IMR-90 (cell line): ENCODE measurements around the gene SLC22A7. TPM values are rescaled to one million over a fixed set of nuclear protein-coding genes. Genes with fewer than 3 reads are reported as not detected.

ENCODE experiments used
- ATAC-seq: fragments of 200-7000 bp; cut with Tn5 transposase; 2 replicates; pipeline ENCODE4 v1.9.1; 2020; ENCODE audit warnings: low read depth, mild to moderate bottlenecking, moderate library complexity
- BruUV-seq: library from RNA; stranded (reverse); fragments of 400-500 nt; replicated peaks from 2 replicates; lab custom pipeline; 2021; lab: Mats Ljungman, UMichigan
- CTCF ChIA-PET: fragments of 300-600 bp; formaldehyde crosslinking; extraction: SDS; loops from one replicate; lab custom pipeline; 2021; ENCODE audit warnings: antibody characterized with exemption; lab: Yijun Ruan, JAX
- POLR2A ChIA-PET: fragments of 300-600 bp; sonication (Branson Sonifier 250); formaldehyde crosslinking; loops from one replicate; lab custom pipeline; 2022; ENCODE audit warnings: antibody characterized with exemption; ENCODE audit not compliant: unreplicated experiment; lab: Charles Lee
- DNase-seq: peaks from one replicate; pipeline ENCODE4 v3.0.0; 2013
- H2AFZ ChIP-seq: replicated peaks from 2 replicates; pipeline ENCODE3; 2013; ENCODE audit warnings: low read length, mild to moderate bottlenecking; ENCODE audit not compliant: poor library complexity
- H2AK5ac ChIP-seq: 2 replicates; pipeline ENCODE4 v1.6.1; 2013; ENCODE audit warnings: low read depth, low read length, inconsistent platforms
- H2AK9ac ChIP-seq: replicated peaks from 2 replicates; pipeline ENCODE3; 2013; ENCODE audit warnings: mild to moderate bottlenecking, low read depth, low read length, moderate library complexity; ENCODE audit not compliant: poor library complexity
- H2BK120ac ChIP-seq: 2 replicates; pipeline ENCODE4 v1.6.1; 2013; ENCODE audit warnings: low read depth, low read length, inconsistent platforms
- H2BK15ac ChIP-seq: 3 replicates; pipeline ENCODE4 v1.6.1; 2013; ENCODE audit warnings: low read depth, low read length, inconsistent platforms
- H2BK20ac ChIP-seq: 2 replicates; pipeline ENCODE4 v1.6.1; 2013; ENCODE audit warnings: low read depth, mild to moderate bottlenecking, inconsistent platforms, low read length, moderate library complexity
- H2BK5ac ChIP-seq: 2 replicates; pipeline ENCODE4 v1.6.1; 2013; ENCODE audit warnings: mild to moderate bottlenecking, low read depth, low read length, inconsistent platforms; ENCODE audit not compliant: poor library complexity, severe bottlenecking
- H3K14ac ChIP-seq: replicated peaks from 2 replicates; pipeline ENCODE4 v1.6.1; 2013; ENCODE audit warnings: low read depth, low read length, inconsistent platforms
- H3K18ac ChIP-seq: 2 replicates; pipeline ENCODE4 v1.6.1; 2013; ENCODE audit warnings: low read depth, low read length, control low read depth
- H3K23ac ChIP-seq: 2 replicates; pipeline ENCODE4 v1.6.1; 2013; ENCODE audit warnings: low read depth, low read length, inconsistent platforms
- H3K27ac ChIP-seq: 2 replicates; pipeline ENCODE4 v1.5.1; 2013; ENCODE audit warnings: mild to moderate bottlenecking, control low read depth, low read length; ENCODE audit not compliant: insufficient read depth
- H3K27me3 ChIP-seq: 2 replicates; pipeline ENCODE4 v1.6.1; 2013; ENCODE audit warnings: low read length; ENCODE audit not compliant: control insufficient read depth, insufficient read depth
- H3K36me3 ChIP-seq: 2 replicates; pipeline ENCODE4 v1.6.1; 2013; ENCODE audit warnings: low read length, mixed read lengths; ENCODE audit not compliant: control insufficient read depth, insufficient read depth
- H3K4ac ChIP-seq: 2 replicates; pipeline ENCODE4 v1.6.1; 2013; ENCODE audit warnings: low read depth, low read length, inconsistent platforms
- H3K4me1 ChIP-seq: 2 replicates; pipeline ENCODE4 v1.6.1; 2013; ENCODE audit warnings: low read length, mixed read lengths; ENCODE audit not compliant: control insufficient read depth, insufficient read depth
- H3K4me2 ChIP-seq: 2 replicates; pipeline ENCODE4 v1.6.1; 2013; ENCODE audit warnings: low read depth, mild to moderate bottlenecking, control low read depth, low read length, moderate library complexity
- H3K4me3 ChIP-seq: 2 replicates; pipeline ENCODE4 v1.5.1; 2013; ENCODE audit warnings: low read depth, mild to moderate bottlenecking, control low read depth, low read length, moderate library complexity; ENCODE audit not compliant: insufficient read depth
- H3K56ac ChIP-seq: 2 replicates; pipeline ENCODE4 v1.6.1; 2013; ENCODE audit warnings: low read length, inconsistent platforms; ENCODE audit not compliant: insufficient read depth; ENCODE audit errors: extremely low read depth
- H3K79me1 ChIP-seq, 2 experiments: 2 replicates each; pipeline ENCODE4 v1.6.1; 2013; ENCODE audit warnings: low read length in 2 of 2, inconsistent platforms in 1 of 2, low read depth in 1 of 2
- H3K9ac ChIP-seq: 2 replicates; pipeline ENCODE4 v1.6.1; 2013; ENCODE audit warnings: low read depth, low read length, control low read depth
- H3K9me1 ChIP-seq: 2 replicates; pipeline ENCODE4 v1.6.1; 2013; ENCODE audit warnings: low read length, inconsistent platforms; ENCODE audit not compliant: insufficient read depth
- H3K9me3 ChIP-seq: 2 replicates; pipeline ENCODE4 v1.6.1; 2013; ENCODE audit warnings: low read length; ENCODE audit not compliant: control insufficient read depth, insufficient read depth
- H4K20me1 ChIP-seq: 2 replicates; pipeline ENCODE4 v1.6.1; 2013; ENCODE audit warnings: low read length, inconsistent platforms; ENCODE audit not compliant: insufficient read depth
- H4K5ac ChIP-seq: 2 replicates; pipeline ENCODE4 v1.6.1; 2013; ENCODE audit warnings: mild to moderate bottlenecking, low read depth, low read length, control low read depth
- H4K8ac ChIP-seq, 2 experiments: 2 replicates each; pipeline ENCODE4 v1.6.1; 2013; ENCODE audit warnings: low read depth in 2 of 2, low read length in 2 of 2, control low read depth in 1 of 2, inconsistent platforms in 1 of 2
- H4K91ac ChIP-seq: 2 replicates; pipeline ENCODE4 v1.6.1; 2013; ENCODE audit warnings: low read depth, low read length, inconsistent platforms; ENCODE audit not compliant: insufficient read depth
- BHLHE40 ChIP-seq: fragments of 150-350 bp; IDR thresholded peaks from 2 replicates; pipeline ENCODE4 v1.6.1; 2016; ENCODE audit warnings: mild to moderate bottlenecking, low read depth, low read length
- CEBPB ChIP-seq: IDR thresholded peaks from 2 replicates; pipeline ENCODE4 v1.6.1; 2012; ENCODE audit warnings: low read depth, low read length, improper control_type of control experiment
- CHD1 ChIP-seq: IDR thresholded peaks from 2 replicates; pipeline ENCODE4 v1.6.1; 2012; ENCODE audit warnings: low read depth, low read length, improper control_type of control experiment
- CTCF ChIP-seq: conservative IDR thresholded peaks from 2 replicates; pipeline ENCODE4 v1.5.1; 2012; ENCODE audit warnings: mild to moderate bottlenecking, low read depth, low read length, improper control_type of control experiment
- ELK1 ChIP-seq: fragments of 150-350 bp; IDR thresholded peaks from 2 replicates; pipeline ENCODE4 v1.6.1; 2016; ENCODE audit warnings: low read depth, mild to moderate bottlenecking, low read length, moderate library complexity, borderline replicate concordance
- FOS ChIP-seq: fragments of 150-350 bp; IDR thresholded peaks from 2 replicates; pipeline ENCODE4 v1.6.1; 2016; ENCODE audit warnings: low read depth, low read length
- MAZ ChIP-seq: IDR thresholded peaks from 2 replicates; pipeline ENCODE4 v1.6.1; 2012; ENCODE audit warnings: low read depth, mild to moderate bottlenecking, low read length, improper control_type of control experiment, moderate library complexity, borderline replicate concordance
- MXI1 ChIP-seq: IDR thresholded peaks from 2 replicates; pipeline ENCODE4 v1.6.1; 2012; ENCODE audit warnings: low read depth, mild to moderate bottlenecking, low read length, moderate library complexity, borderline replicate concordance
- NFE2L2 ChIP-seq: fragments of 150-350 bp; IDR thresholded peaks from 2 replicates; pipeline ENCODE4 v1.6.1; 2016; ENCODE audit warnings: low read depth, mild to moderate bottlenecking, low read length
- RAD21 ChIP-seq: IDR thresholded peaks from 2 replicates; pipeline ENCODE4 v1.6.1; 2012; ENCODE audit warnings: low read length, improper control_type of control experiment
- RCOR1 ChIP-seq: IDR thresholded peaks from 2 replicates; pipeline ENCODE4 v1.6.1; 2012; ENCODE audit warnings: mild to moderate bottlenecking, low read length, improper control_type of control experiment; ENCODE audit not compliant: insufficient replicate concordance
- RFX5 ChIP-seq: IDR thresholded peaks from 2 replicates; pipeline ENCODE4 v1.8.0; 2012; ENCODE audit warnings: low read depth, mild to moderate bottlenecking, low read length, moderate library complexity
- SMC3 ChIP-seq: fragments of 150-350 bp; IDR thresholded peaks from 2 replicates; pipeline ENCODE4 v1.6.1; 2016; ENCODE audit warnings: low read depth, mild to moderate bottlenecking, antibody characterized with exemption, low read length, moderate library complexity
- USF2 ChIP-seq: fragments of 150-350 bp; IDR thresholded peaks from 2 replicates; pipeline ENCODE4 v1.6.1; 2017; ENCODE audit warnings: mild to moderate bottlenecking, antibody characterized with exemption, low read length, low read depth
- WGBS, 2 experiments: methylation state at CpG; one replicate each; pipeline versions ENCODE4 v1.1.5 to v1.1.7; 2013; ENCODE audit warnings: missing lambda C conversion rate in 2 of 2; ENCODE audit not compliant: insufficient read length in 1 of 2; ENCODE audit errors: extremely low coverage in 2 of 2; 5-methylcytosine and 5-hydroxymethylcytosine counted together
- dilution Hi-C: fragments of 300-500 bp; cut with HindIII; formaldehyde crosslinking; loops from one replicate; pipeline ENCODE4 v1.14.3; 2018; ENCODE audit warnings: low sequenced_read_pairs; ENCODE audit not compliant: unreplicated experiment
- in situ Hi-C: fragments of 300-500 bp; cut with MboI; formaldehyde crosslinking; loops from 3 replicates; pipeline ENCODE4 v1.14.3; 2019; ENCODE audit warnings: low sequenced_read_pairs, inconsistent platforms, mixed read lengths
- intact Hi-C: fragments of 100-400 bp; cut with micrococcal nuclease; formaldehyde crosslinking; loops from 2 replicates; pipeline ENCODE4 v1.10.0; 2022
- polyA plus RNA-seq, 3 experiments: library from polyadenylated mRNA; depleted of rRNA; stranded (reverse); fragments of >200 nt; gene quantifications; 2 replicates each; pipeline ENCODE4 v1.2.3, GENCODE V29; 2012; ENCODE audit warnings: low replicate concordance in 1 of 3
- total RNA-seq: library from RNA; depleted of rRNA; stranded (reverse); fragments of >200 nt; gene quantifications from 2 replicates; pipeline ENCODE4 v1.2.3, GENCODE V29; 2012

SLC22A7 gene
- total and polyA plus RNA-seq, 2 of the 4 experiments (the other 2 are of a cell fraction) = not detected

- WGBS, 2 experiments = no CpG with 5 or more reads among the region's 15 CpGs
- DNase-seq = peak; percentile 41
- POLR2A ChIA-PET = no interaction called here
Observed at GRCh38 chr6:43254138-43254817, 43.8 kb upstream of the SLC22A7 start.

More at GRCh38 chr6:43254138-43254817, 43.8 kb upstream of the SLC22A7 start:
- TF ChIP-seq MXI1 = no peak
- TF ChIP-seq CHD1 = no peak
- TF ChIP-seq CTCF = no peak
- TF ChIP-seq NFE2L2 = no peak
- TF ChIP-seq ELK1 = no peak
- no peak for TF ChIP-seq RCOR1
- TF ChIP-seq CEBPB = no peak
- TF ChIP-seq RAD21 = no peak
- no peak for TF ChIP-seq FOS
- no peak for TF ChIP-seq SMC3
- TF ChIP-seq BHLHE40 = no peak
- TF ChIP-seq RFX5 = no peak
- TF ChIP-seq USF2 = no peak
- TF ChIP-seq MAZ = no peak
- no TSS peak for BruUV-seq
- H3K4ac ChIP-seq = no peak overlapping the region
- no peak overlapping the region for H4K5ac ChIP-seq
- H2BK120ac ChIP-seq = no peak overlapping the region
- H3K56ac ChIP-seq = no peak overlapping the region
- no peak overlapping the region for H3K9ac ChIP-seq
- no peak overlapping the region for H2AK9ac ChIP-seq
- no peak overlapping the region for H3K4me2 ChIP-seq
- H4K8ac ChIP-seq = no peak overlapping the region
- H3K14ac ChIP-seq = no peak overlapping the region
- H3K23ac ChIP-seq = no peak overlapping the region
- no peak overlapping the region for H2AFZ ChIP-seq
- H3K27ac ChIP-seq = no peak overlapping the region
- no peak overlapping the region for H2BK20ac ChIP-seq
- dilution Hi-C loops = no loop called here
- in situ Hi-C loops = no loop called here
- H2BK5ac ChIP-seq = no peak overlapping the region
- no peak overlapping the region for H2BK15ac ChIP-seq
- H3K9me1 ChIP-seq = no peaks in the 10 kb centered on the region
- CTCF ChIA-PET = no interaction called here
- no peak overlapping the region for H3K4me3 ChIP-seq
- no peaks in the 10 kb centered on the region for H3K9me3 ChIP-seq
- no peaks in the 10 kb centered on the region for H3K36me3 ChIP-seq
- H4K20me1 ChIP-seq = no peaks in the 10 kb centered on the region
- H3K79me1 ChIP-seq = no peaks in the 10 kb centered on the region
- H3K18ac ChIP-seq = no peak overlapping the region
- intact Hi-C loops = no loop called here
- no peak overlapping the region for H4K91ac ChIP-seq
- ATAC-seq = peak; percentile 73
- H3K4me1 ChIP-seq = no peaks in the 10 kb centered on the region; the same call in 1 of the 2 replicates
- no peak overlapping the region for H2AK5ac ChIP-seq
- peaks cover 62% of the 10 kb centered on the region for H3K27me3 ChIP-seq
